MM.1S (cell line): ENCODE measurements around the gene GPD1L.

Experiments
- EZH2 ChIP-seq: fragments of 300-600 bp; sonication (generic); optimal IDR thresholded peaks from 2 replicates; pipeline ENCODE3; 2017; ENCODE audit warnings: low read depth, mild to moderate bottlenecking, antibody characterized with exemption, low read length, mixed read lengths
- EZH2phosphoT487 ChIP-seq: fragments of 300-600 bp; sonication (generic); IDR thresholded peaks from 2 replicates; pipeline ENCODE4 v1.6.1; 2018; ENCODE audit warnings: antibody characterized with exemption, low read length
- TF ChIP-seq, protein P1 (sequence below): fragments of 300-600 bp; sonication (generic); IDR thresholded peaks from 2 replicates; pipeline ENCODE4 v1.5.1; 2016; ENCODE audit warnings: antibody characterized with exemption, low read length, mixed read lengths

DNA sequence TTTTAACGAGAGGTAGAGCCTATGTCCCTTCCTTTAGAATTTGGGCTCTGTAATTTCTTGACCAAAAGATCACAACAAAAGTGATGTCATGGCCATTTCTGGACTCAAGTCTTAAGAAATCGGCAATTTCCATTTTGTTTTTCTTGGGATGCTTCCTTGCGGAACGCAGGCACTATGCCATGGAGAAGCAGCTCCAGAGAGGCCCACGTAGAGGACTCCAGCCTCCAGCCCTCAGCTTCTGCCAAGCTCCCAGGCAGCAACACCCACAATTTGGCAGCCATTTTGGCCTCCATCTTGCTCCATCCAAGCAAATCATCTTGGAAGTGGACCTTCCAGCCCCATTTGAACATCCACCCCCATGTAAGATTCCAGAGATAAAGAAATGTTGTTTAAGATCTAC lies 6.0 kb upstream of the GPD1L start:
- TF ChIP-seq, protein P1, sequence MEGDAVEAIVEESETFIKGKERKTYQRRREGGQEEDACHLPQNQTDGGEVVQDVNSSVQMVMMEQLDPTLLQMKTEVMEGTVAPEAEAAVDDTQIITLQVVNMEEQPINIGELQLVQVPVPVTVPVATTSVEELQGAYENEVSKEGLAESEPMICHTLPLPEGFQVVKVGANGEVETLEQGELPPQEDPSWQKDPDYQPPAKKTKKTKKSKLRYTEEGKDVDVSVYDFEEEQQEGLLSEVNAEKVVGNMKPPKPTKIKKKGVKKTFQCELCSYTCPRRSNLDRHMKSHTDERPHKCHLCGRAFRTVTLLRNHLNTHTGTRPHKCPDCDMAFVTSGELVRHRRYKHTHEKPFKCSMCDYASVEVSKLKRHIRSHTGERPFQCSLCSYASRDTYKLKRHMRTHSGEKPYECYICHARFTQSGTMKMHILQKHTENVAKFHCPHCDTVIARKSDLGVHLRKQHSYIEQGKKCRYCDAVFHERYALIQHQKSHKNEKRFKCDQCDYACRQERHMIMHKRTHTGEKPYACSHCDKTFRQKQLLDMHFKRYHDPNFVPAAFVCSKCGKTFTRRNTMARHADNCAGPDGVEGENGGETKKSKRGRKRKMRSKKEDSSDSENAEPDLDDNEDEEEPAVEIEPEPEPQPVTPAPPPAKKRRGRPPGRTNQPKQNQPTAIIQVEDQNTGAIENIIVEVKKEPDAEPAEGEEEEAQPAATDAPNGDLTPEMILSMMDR, result no peak
- TF ChIP-seq EZH2 (no peak), EZH2phosphoT487 (no peak)
